Esophagus squamous epithelium (tissue), 5 donors: ENCODE measurements around the gene RASA3. TPM values are rescaled to one million over a fixed set of nuclear protein-coding genes. Genes with fewer than 3 reads are reported as not detected.
A peak's percentile ranks its signal among the peaks of the same experiment; 100 is the strongest.

Experiments
- DNase-seq: peaks from one replicate; lab custom pipeline; 2025; lab: John Stamatoyannopoulos, UW
- H3K27ac ChIP-seq, 4 donors: fragments of 200-600 bp; sonication (generic); one replicate each; pipeline ENCODE4 v1.5.1; 2016 to 2019; ENCODE audit warnings: mild to moderate bottlenecking in 1 of 4
- H3K27me3 ChIP-seq, 4 donors: fragments of 200-600 bp; sonication (generic); 1 replicate in 3 of 4; 2 replicates in 1 of 4; pipeline versions ENCODE4 v1.5.1 to v1.6.0; 2017 to 2021; ENCODE audit warnings: antibody characterized with exemption in 1 of 4
- H3K36me3 ChIP-seq, 3 donors: fragments of 200-600 bp; sonication (generic); one replicate each; pipeline ENCODE4 v1.5.1; 2016 to 2019
- H3K4me1 ChIP-seq, 3 donors: fragments of 200-600 bp; sonication (generic); one replicate each; pipeline ENCODE4 v1.5.1; 2017 to 2019
- H3K4me3 ChIP-seq, 4 donors: fragments of 200-600 bp; sonication (generic); 1 replicate in 3 of 4; 2 replicates in 1 of 4; pipeline ENCODE4 v1.5.1; 2016 to 2019; ENCODE audit warnings: mild to moderate bottlenecking in 2 of 4, moderate library complexity in 1 of 4
- H3K9me3 ChIP-seq, 3 donors: fragments of 200-600 bp; sonication (generic); one replicate each; pipeline ENCODE4 v1.5.1; 2016 to 2019
- CTCF ChIP-seq, 6 experiments: fragments of 450-650 bp in 4 of 6; fragments of 200-600 bp in 2 of 6; sonication (generic) in 2 of 6; IDR thresholded peaks; one replicate each; pipeline ENCODE4 v1.5.1; 2016 to 2019; ENCODE audit warnings: antibody characterized with exemption in 6 of 6, mild to moderate bottlenecking in 4 of 6, moderate library complexity in 4 of 6
- POLR2A ChIP-seq, 4 donors: fragments of 450-650 bp; IDR thresholded peaks; one replicate each; pipeline ENCODE4 v1.6.1; 2017; ENCODE audit warnings: antibody characterized with exemption in 4 of 4, mild to moderate bottlenecking in 4 of 4, moderate library complexity in 3 of 4
- WGBS, 2 donors: methylation state at CpG; one replicate each; pipeline ENCODE4 v1.1.5; 2018; 5-methylcytosine and 5-hydroxymethylcytosine counted together
- intact Hi-C: fragments of 100-400 bp; cut with DNase I; formaldehyde crosslinking; loops from one replicate; pipeline ENCODE4 v1.15.0; 2022
- total RNA-seq, 4 donors: library from RNA; depleted of rRNA; stranded (reverse); fragments of >200 nt; gene quantifications; one replicate each; pipeline ENCODE4 v1.1.0, GENCODE V29; 2016
- donor health status: DM: yes; HTN: yes; CAD: no.

Gene RASA3
- total RNA-seq, 4 donors from 2014 or later = 1.4 to 8.8 (median 3.1) TPM

DNA sequence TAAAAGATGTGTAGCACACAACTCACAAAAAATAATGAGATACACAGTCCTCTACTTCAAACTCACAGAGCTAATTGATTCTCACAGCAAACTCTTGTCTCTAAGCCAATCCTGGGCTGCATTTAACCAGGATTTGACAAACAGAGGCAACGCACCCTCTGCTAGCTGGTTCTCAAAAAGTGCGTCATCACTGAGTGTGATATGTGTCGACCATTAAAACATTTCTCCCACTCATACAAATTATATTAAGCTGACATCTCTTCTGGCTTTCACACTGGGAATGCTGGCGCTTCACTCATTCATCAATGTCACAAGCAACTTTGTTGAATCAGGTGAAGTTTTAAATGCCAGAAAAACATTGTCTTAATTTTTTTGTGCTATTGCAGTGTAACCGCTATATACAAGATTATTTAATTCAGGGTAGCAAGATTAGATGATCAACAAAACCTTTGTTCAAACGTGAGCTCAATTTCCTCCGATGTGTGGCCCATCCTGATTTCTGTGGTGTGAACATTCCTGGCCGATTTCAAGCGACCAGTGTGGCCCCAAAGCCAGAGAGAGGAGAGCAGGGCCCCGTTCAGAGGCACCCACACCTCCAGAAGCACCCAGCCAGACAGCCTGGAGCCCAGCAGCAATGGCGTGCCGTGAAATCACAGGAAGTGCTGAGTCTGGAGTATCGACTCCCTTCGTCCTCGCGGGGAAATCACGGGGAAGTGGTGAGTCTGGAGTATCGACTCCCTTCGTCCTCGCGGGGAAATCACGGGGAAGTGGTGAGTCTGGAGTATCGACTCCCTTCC lies 49.4 kb downstream of the RASA3 start:
- intact Hi-C loops = no loop called here
- DNase-seq = no peak
- no peak overlapping the region for H3K4me3 ChIP-seq

DNA sequence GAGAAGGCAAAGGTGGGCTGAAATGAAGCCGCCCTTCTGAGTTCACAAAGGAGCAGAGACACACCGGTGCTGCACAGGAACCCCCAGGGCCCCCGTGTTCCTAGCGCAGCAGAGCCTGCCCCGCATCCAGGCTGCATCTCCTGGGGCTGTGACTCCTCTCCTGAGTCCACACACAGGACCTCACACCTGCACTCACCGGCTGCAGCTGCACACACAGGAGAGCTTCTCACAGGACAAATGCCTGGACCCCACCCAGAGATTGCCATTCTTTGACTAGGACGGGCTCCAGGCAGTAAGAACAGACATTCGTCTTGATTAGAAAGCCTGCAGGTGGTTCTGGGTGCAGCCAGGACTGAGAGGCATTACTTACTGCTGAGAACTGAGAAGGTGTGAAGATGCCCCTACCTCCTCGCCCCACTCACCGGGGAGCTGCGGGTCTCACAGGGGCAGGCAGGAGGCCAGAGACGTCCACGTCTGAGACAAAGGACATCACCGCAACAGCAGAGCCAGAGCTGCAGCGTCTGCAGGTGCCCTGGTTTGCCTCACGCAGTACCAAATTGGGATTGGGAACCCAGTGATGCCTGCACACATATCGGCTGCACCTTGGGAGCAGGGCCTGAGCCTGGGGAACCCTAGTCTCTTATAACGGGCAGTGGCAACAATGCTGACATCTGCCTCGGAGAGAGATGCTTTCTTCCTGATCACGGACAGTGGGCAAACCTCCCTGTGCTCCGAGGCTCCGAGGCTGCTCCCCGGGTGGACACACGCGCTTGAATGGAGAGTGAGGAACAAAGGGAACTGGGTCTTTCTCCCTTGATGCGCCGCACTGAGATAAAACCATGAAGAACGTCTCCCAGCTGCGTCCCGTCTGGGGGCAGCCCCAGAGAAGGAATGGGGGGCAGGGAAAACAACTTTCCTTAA lies 50.4 kb downstream of the RASA3 start:
- no peak for DNase-seq
- intact Hi-C loops = no loop called here
- H3K9me3 ChIP-seq = no peaks in the 10 kb centered on the region
- no peak overlapping the region for H3K27ac ChIP-seq
- peaks cover 14 to 32% (median 17%) of the 10 kb centered on the region in 3 donors for H3K4me1 ChIP-seq
- TF ChIP-seq CTCF (IDR thresholded peaks at IDR 0.05) = no peak
- TF ChIP-seq POLR2A (IDR thresholded peaks at IDR 0.05) = no peak
- H3K4me3 ChIP-seq = no peak overlapping the region
- H3K27me3 ChIP-seq = peaks cover 0 to 37% (median 0%) of the 10 kb centered on the region in 4 donors
- no peaks in the 10 kb centered on the region for H3K36me3 ChIP-seq
- 81 to 85% methylated on average over 5 to 19 of the region's 30 CpGs for WGBS, 2 donors

More for the DNA sequence above, 49.4 kb downstream of the RASA3 start:
- H3K4me1 ChIP-seq = peaks cover 13 to 21% (median 13%) of the 10 kb centered on the region in 3 donors
- peaks cover 0 to 37% (median 0%) of the 10 kb centered on the region in 4 donors for H3K27me3 ChIP-seq
- no peaks in the 10 kb centered on the region for H3K9me3 ChIP-seq
- 85 to 87% methylated on average over 20 to 21 of the region's 23 CpGs for WGBS, 2 donors
- H3K27ac ChIP-seq = no peak overlapping the region
- TF ChIP-seq CTCF (IDR thresholded peaks at IDR 0.05) (no peak), POLR2A (IDR thresholded peaks at IDR 0.05) (no peak)
- H3K36me3 ChIP-seq = no peaks in the 10 kb centered on the region

DNA sequence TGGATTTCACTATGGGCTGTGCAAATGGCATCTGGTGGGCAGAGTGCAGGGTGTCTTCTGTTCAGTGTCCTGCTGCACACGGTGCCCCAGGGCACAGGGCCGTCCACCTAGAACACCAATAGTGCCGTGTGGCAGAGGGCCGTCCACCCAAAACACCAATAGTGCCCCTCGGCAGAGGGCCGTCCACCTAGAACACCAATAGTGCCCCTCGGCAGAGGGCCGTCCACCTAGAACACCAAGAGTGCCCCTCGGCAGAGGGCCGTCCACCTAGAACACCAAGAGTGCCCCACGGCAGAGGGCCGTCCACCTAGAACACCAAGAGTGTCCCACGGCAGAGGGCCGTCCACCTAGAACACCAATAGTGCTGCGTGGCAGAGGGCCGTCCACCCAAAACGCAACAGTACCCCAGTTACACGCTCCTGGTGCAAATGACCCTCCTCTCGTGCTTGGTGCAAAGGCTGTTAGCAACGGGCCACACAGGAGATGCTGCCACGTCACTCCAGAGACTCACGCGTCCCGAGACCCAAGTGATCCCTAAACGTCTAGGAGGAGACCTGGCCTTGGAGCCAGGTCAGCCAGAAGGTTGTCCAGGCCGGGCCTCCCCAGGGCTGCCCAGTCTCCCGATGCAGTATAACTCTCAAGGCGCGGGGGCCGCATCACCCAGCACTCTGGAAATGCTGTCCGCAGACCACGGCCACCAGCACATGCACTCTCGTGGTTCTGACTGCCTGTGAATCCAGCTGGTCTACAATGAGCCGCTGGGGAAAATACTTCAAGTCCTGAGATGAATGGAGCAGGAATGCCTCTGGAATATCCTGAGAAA lies 51.5 kb downstream of the RASA3 start:
- intact Hi-C loops = no loop called here
- no peaks in the 10 kb centered on the region for H3K9me3 ChIP-seq
- H3K27me3 ChIP-seq = peaks cover 0 to 46% (median 0%) of the 10 kb centered on the region in 4 donors
- no peak overlapping the region for H3K27ac ChIP-seq
- DNase-seq = no peak
- no peak for TF ChIP-seq POLR2A (IDR thresholded peaks at IDR 0.05)
- no peak for TF ChIP-seq CTCF (IDR thresholded peaks at IDR 0.05)
- H3K4me3 ChIP-seq = no peak overlapping the region
- no peaks in the 10 kb centered on the region for H3K36me3 ChIP-seq
- peaks cover 14 to 34% (median 17%) of the 10 kb centered on the region in 3 donors for H3K4me1 ChIP-seq
- 85 to 89% methylated on average over 3 to 11 of the region's 34 CpGs for WGBS, 2 donors

DNA sequence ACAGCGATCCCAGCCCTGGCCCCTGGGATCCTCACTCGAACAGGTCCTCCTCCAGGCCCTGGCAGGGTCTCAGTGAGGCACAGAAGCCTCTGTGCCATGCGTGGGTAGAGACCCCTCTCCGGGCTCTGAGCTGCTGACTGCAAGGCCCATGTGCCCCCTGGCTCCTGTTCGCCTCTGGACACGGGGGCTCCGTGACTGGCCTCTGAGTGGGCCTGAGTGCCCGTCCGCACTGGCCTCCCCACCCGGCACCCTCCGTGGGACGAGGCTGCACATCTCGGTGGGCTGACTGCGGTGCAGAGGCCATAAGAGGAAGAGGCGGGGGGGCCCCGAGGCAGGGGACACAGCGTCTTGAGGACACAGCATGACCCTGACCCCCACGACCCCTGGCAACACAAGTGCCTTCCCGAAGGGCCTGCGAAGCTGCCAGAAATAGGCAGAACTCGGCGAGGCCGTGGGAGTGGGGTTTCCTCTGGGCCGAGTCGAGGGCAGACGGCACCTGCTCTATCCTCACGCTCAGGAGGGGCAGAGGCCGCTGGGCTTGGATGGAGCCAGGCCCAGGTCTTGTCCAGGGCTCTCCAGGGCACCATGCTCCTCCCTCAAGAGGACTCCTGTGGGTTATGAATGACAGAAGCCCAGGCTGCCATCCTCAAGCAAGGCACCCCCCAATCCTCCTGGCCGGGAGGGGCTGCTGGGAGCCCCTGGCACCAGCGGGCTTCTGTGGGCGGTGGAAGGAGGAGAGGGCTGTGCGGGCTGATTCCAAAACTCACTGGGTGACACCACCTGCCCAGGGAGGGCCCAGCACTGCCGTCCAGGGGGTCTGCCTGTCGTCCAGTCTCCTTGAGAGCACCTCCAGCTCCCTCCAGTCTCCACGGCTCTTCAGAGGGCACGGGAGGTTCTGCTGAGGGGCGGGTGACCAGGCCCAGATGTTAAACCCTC lies 52.6 kb downstream of the RASA3 start:
- WGBS, 2 donors = 82 to 95% methylated on average over 5 to 13 of the region's 37 CpGs

More for the DNA sequence above, 52.6 kb downstream of the RASA3 start:
- H3K27ac ChIP-seq = peak overlapping the region in 2 of 4 donors; percentile 85 to 89
- H3K4me1 ChIP-seq = peaks cover 14 to 34% (median 17%) of the 10 kb centered on the region in 3 donors
- H3K27me3 ChIP-seq = peaks cover 0 to 49% (median 0%) of the 10 kb centered on the region in 4 donors
- TF ChIP-seq CTCF (IDR thresholded peaks at IDR 0.05) (no peak), POLR2A (IDR thresholded peaks at IDR 0.05) (no peak)
- H3K9me3 ChIP-seq = no peaks in the 10 kb centered on the region
- intact Hi-C loops = no loop called here
- no peak for DNase-seq
- no peak overlapping the region for H3K4me3 ChIP-seq
- peaks cover 0 to 4% (median 0%) of the 10 kb centered on the region in 3 donors for H3K36me3 ChIP-seq
